ENCODE results near the gene FAM20B.

Gene FAM20B

DNA sequence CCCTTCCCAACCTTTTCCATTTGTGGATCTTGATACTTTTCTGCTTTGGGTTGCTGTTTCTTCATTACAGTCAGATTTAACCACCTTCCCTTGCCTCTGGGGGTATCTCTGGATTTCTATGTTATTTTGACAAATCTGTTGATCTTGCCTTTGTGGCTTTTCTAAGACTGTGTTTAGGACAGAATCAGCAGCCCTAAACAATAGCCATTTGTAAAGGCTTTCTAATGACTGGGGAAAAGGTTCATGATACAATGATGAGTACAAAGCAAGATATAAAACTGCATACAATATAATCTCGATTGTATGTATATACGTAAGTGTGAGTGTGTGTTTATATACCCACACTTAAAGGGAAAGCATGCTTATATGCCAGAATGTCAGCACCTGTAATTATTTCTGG, 27.8 kb downstream of the FAM20B start:
- DNase-seq = no peak

DNA sequence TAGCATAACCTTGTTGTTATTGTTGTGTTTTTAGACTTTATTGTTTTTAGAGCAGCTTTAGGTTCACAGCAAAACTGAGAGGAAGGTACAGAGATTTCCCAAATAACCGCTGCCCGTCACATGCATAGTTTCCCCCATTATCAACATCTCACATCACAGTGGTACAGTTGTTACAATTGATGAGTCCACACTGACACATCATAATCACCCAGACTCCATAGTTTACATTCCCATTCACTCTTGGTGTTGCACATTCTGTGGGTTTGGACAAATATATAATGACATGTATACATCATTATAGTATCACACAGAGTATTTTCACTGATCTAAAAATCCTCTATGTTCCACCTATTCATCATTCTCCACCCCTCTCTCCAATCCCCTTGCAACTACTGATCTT, 30.2 kb downstream of the FAM20B start:
- no peak for DNase-seq

DNA sequence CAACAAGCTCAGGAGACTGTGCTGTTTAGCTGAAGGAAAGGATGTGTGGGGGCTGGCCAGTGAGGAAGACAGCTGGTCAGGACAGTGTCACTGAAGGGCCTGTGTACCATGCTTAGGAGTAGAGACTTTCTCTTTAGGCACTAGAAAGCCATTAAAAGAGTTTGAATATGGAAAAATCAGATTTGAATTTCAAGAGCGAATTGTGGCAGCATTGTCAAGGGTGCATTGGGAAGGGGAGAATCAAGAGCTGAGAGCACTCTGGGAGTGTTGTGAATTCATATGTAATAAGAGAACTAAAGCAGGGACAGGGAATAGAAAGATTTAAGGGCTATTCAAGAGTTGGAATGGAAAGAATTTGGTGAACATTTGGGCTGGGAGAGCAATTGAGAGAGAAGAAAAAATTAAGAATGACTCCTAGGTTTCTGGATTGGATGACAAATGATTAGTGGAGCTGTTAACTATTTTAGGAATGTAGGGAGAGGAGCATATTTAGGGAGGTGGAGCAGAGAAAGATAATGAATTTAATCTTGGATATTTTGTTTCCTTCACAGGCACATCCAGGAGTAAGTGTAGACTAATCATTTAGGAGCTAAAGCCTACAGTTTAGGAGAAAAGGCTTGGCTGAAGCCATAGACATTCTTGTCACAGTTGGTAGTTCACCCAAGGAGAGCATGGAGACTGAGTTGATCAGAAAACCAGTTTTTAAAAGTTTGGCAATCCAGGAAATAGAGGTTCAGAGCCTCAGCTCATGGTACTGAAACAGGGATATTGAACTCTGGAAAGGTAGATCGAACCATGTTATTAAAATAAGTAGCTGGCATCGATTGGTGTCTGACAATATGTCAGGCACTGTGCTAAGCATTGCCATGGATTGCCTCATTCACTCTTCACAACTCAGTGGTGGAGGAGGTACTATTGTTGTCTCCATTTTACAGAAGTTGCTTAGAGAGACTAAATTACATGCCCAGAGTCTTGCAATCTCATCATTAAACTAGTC, 33.1 kb downstream of the FAM20B start:
- DNase-seq = peak; percentile 78

DNA sequence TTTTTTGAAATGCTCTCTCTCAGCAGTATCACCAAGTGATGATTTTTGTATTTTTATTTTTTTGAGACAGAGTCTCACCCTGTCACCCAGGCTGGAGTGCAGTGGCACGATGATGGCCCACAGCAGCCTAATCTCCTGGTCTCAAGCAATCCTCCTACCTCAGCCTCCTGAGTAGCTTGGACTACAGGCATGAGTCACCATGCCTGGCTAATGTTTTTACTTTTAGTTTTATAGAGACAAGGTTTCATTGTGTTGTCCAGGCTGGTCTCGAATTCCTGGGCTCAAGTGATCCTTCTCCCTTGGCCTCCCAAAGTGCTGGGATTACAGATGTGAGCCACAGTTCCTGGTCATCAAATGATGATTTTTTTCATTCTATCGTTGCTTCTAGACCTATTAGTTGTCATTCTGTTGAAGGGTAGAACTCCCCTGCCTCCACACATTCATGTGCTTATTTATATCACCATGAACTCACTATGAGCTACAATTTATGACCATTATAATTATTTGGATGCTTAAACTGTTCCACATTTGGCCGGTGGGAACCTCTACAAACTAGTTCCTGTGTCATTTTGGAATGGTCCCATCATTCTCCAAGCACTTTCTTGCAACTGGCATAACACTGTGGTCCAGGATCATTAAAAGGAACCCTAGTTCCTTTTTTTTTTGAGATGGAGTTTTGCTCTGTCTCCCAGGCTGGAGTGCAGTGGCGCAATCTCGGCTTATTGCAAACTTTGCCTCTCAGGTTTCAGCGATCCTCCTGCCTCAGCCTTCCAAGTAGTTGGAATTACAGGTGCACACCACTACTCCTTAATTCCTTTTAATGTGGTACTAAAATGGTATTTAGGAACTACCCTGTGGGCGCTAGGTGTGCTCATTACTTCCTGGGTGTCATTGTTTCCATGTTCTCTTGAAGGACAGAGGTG, 35.9 kb downstream of the FAM20B start:
- DNase-seq = no peak

DNA sequence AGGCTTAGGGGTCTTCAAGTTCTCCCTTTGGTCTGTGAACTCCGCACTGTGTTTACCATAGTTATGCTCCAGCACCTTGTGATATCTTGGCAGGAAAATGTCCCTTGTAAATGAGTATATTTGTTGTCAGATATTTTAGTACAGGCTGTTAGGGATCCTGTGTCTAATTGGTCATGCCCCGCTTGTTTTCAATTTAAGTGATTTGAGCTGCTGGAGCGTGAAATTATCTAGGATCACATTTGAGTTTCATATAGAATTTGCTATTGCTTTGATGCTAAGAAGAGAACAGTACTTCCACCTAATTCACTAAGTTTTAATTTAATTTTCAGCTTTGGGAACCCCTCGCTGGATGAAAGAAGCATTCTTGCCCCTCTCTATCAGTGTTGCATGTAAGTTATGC, 40.8 kb downstream of the FAM20B start:
- DNase-seq = no peak

DNA sequence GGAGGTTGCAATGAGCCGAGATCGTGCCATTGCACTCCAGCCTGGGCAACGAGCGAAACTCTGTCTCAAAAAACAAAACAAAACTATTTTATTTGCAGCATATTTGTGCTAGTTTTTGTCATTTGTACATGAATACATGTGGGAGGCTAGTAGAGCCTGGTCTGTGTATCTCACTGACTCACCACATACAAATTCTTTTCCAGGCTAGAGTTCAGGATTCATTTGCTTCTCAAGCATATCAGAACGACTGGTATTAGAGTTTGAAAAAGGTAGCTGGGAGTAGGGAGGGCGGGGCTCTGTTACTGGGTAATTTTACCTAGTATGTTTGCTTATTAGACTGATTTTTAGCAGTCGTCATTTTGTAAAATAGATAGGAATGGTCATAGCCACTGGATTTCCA, 51.7 kb downstream of the FAM20B start:
- no peak for DNase-seq

DNA sequence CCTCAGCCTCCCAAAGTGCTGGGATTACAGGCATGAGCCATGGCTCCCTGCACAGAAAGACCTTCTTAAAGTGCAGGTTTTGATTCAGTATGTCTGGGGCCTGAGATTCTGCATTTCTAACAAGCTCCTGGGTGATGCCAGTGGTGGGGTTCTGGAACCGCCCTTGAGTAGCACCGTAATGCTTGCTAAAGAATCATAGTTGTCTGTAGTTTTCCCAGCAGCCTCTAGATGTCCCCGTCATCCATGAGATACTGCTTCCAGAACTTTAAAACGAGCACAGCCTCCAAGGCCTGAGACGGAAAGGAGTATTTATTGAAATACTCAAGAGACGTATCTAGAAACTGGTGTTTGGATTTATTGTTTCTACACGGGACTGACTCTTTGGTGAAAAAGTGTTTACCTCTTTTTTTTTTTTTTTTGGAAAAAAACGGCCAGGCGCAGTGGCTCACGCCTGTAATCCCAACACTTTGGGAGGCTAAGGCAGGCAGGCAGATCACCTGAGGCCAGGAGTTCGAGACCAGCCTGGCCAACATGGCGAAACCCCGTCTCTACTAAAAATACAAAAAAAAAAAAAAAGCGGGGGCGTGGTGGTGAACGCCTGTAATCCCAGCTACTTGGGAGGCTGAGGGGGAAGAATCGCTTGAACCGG, 53.5 kb downstream of the FAM20B start:
- peak; percentile 89 for DNase-seq

DNA sequence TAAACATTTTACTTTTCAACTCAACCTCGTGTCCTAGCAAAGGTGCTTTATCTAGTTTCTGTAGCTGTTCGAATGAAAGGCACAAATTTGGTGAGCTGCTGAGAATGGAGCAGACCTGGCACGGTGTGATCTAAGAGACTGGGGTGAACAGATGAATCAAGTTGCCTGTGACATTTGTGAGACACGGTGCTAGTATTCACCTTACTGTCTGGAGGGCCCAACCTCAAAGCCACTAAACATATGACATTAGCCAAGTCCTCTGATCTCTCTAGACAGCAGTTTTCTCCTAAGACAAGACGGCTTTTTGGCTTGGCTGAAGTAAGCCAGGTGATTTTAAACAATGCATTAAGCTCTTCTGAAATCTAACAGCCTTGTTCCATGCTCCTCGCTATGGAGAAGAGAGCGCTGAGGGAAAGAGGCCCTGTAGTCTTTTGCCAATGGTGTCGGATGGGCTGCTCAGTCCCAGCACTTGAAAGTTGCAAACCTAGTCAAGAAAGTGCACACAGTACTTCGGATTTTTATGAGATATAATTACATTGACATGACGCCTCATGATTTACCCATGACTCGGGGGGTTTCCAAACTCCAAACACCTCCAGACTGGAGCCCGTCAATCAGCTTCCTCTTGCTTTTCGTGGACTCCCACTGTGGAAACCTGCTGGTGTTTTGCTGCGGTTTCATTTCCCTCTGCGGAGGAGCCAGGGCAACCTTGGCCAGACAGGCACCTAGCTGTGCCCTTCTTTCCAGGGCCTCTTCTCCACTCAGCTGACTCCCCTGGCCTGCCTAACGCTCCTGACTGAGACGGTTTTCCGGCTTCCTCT, 55.4 kb downstream of the FAM20B start:
- peak; percentile 69 for DNase-seq

DNA sequence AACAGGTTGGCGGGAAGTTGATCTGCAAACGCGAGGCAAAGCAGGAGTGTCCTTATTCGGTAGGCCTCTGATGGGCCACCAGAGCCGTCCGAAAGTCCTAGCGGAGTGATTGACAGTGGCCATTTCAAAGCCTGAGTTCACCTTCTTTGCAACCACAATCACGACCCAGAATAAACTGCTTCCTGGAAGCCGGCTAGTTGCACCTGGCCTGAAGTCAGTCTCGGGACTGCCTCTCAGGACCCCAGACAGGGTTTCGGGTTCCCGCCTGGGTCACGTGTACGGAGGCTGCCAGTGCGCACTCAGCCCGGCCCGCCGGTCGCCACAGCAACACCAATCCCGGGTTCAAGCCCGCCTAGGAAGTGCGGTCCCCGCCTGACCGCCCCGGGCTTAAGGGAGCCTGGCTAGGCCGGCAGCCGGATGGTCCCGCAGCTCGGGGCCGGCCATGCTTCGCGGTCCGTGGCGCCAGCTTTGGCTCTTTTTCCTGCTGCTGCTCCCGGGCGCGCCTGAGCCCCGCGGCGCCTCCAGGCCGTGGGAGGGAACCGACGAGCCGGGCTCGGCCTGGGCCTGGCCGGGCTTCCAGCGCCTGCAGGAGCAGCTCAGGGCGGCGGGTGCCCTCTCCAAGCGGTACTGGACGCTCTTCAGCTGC, 56.1 kb downstream of the FAM20B start, which contains the start of gene TOR3A:
TOR3A (plus strand) TSS at position 384 of the 646 bp plus-strand sequence; CDS start at position 443, 59 bp downstream.
- peak; percentile 95 for DNase-seq

DNA sequence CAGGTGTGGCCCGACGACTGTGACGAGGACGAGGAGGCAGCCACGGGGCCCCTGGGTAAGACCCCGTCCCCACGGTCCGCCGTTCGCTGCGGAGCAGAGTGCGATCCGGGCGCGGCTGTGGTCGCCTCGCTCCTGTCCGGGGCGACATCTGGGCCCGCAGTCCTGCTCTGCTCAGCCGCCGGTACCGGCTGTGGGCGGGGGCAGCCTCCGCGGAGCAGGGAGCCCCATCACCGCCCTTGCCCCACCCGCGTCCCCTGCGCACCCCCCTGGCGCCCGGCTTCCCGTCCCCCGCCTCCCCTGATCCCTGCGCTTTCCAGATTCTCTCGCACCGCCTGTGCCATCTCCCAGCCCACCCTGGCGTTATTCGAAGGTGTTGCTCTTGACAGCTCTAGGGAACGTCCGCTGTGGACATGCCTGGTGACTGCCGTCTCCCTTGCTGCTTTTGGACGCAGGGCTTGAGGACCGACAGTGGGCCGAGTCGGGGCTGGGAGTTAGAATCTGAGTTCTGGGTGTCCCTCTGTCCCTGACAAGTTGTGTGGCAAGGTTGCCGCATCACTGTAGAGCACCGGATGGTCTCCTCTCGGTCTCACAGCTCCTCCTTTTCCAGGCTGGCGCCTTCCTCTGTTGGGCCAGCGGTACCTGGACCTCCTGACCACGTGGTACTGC, 56.8 kb downstream of the FAM20B start:
- DNase-seq = peak; percentile 74

DNA sequence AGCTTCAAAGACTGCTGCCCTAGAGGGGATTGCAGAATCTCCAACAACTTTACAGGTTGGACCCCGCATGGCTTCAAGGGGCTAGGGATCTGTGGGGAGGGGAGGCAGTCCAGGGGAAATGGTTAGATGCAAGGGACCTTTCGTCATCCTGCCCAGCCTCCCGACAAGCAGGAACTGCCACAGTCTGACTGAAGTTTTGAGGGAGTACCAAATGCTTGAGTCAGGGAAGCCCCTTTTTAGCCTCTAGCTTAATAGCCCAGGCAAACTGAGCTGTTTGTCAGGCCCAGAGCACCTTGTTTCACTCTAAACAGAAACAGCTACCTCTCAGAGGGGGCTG, 57.3 kb downstream of the FAM20B start:
- peak; percentile 74 for DNase-seq

DNA sequence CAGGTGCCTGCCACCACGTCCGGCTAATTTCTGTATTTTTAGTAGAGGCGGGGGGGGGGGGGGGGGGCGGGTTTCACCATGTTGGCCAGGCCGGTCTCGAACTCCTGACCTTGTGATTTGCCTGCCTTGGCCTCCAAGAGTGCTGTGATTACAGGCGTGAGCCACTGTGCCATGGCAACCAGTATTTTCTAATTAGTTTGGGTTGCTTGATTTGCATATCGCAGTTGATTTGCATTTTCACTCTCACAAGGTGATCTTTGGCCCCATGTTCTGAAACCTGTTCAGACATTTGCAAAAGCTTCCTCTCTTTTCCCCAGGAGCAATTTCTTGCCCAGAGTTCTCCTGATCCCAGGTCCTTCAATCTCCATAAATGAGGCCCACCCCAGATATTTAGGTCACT, 57.8 kb downstream of the FAM20B start:
- DNase-seq = no peak

DNA sequence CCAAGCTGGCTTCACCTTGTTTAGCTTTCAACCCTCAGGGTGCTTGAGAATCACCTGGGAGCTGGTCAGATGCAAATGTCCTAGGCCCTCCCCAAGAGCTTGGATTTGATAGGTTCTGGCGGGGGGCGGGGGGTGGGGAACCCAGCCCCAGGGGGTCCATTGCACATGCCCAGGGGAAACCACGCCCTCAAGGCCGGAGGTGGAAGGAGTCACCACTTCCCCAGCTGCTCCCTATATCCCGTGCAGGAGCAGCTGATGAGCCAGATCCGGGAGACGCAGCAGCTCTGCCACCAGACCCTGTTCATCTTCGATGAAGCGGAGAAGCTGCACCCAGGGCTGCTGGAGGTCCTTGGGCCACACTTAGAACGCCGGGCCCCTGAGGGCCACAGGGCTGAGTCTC, 62.0 kb downstream of the FAM20B start:
- no peak for DNase-seq

DNA sequence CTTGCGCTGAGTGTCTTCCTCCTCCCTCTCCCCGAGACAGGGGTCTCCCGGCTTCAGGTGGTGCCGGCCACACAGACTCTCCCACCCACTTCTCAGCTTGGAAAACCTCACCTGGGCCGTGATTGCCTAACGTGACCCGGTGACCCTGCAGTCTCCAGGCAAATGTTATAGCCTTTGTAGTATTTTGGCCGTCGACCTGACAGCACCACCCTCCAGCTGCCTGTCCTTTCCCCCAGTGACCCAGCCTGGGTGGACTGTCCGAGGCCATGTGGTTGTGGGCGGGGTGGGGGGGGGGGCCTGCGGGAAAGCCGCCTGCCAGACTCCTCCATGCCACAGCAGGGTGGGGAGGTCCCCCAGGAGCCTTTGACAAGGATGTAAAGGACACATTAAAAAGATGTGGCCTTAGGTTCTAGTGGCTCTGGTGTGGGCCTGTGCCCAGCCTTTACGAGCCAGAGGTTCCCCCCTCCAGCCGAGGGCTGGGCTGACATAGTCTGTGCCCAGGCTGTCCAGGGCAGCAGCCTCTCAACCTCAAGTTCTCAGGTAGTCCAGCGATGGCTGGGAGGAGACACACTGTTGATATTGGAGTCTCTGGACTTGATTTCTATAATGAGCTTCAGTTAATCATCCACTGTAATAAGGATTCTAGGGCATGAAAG, 64.3 kb downstream of the FAM20B start:
- DNase-seq = no peak

DNA sequence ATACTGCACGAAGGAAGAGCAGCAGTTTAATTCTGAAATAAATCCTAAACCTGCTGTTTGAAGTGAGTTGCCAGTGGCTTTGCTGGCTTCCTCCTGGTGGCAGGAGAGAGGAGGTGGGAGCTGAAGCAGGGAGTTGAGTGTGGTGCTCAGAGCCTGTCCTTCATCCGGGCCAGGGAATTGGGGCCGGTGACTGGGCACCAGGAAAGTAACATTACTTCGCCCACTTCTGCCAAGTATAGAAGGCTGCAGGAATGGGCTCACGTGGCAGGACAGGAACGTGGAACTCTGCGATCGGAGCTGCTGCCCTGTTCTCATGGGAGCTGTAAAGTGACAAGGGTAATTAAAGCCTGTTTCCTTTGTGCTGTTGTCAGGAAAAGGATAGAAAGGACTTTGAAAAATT, 64.8 kb downstream of the FAM20B start:
- no peak for DNase-seq

DNA sequence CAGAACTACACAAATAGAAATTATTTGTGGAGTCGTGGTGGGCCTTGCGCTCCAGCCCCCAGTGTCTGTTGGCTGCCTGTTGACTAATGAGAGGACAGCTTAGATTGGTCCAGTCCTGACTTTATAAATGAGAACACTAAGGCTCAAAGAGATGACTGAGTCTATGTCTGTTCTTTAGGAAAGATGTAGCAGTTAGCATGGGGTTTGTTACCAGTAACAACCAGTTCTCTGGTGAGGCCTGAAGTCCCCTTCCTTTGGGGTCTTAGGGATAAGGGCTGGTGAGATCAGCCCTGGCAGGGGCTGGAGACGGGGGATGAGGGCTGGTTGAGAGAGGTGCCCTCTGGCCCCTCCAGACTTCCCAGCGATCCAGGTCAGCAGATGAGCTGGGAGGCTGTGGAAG, 65.2 kb downstream of the FAM20B start:
- DNase-seq = no peak

DNA sequence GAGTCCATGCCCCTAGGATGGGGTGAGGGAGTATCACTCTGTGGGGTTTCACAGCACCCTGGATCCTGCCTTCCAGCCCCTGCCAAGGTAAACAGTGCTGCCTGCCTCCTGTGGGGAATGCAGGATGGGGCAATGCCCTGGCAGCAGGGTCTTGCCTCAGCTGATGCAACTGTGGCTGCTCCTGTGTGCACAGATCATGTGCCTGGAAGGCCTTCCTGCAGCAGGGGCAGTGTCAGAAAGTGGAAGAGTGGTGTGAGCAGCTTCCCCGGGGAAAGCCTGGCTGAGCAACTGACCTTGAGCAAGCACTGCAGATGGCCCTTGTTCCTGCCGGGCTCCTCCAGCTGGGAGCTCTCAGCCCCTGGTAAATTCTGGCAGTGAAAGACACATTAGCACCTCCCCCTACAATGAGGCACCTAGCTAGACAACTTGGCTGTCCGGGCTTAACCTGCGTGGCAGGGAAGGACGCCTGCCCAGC, 66.0 kb downstream of the FAM20B start:
- DNase-seq = no peak

DNA sequence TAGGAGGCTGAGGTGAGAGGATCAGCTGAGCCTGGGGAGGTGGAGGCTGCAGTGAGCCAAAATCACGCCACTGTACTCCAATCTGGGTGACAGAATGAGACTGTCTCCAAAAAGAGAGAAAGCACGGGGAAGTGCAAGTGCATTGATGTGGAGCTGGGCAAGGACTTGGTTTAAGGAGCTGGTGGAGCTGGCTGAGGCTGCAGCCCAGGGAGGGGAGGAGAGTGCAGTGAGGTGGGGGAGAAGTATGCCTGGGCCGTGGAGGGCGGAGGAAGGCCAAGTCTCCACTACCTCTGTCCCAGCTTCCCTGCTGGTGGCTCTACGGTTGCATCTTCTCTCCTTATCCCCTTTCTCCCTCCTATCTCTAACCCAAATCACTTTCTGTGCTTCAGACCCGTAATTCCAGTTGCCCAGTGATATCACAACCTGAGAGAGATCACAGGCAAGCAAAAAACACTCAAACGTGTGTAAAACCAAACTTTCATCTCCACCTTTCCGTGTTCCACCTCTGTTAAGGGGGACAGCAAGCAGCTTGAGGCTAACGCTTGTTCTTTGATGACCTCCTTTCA, 67.3 kb downstream of the FAM20B start:
- no peak for DNase-seq

DNA sequence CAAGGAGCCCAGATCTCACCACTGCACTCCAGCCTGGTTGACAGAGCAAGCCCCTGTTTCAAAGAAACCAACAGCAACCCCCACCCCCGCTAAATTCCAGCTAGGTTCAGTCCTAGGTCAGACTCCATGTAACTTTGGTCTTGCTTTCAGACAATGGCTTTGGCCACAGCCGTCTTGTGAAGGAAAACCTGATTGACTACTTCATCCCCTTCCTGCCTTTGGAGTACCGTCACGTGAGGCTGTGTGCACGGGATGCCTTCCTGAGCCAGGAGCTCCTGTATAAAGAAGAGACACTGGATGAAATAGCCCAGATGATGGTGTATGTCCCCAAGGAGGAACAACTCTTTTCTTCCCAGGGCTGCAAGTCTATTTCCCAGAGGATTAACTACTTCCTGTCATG, 69.1 kb downstream of the FAM20B start:
- DNase-seq = no peak

DNA sequence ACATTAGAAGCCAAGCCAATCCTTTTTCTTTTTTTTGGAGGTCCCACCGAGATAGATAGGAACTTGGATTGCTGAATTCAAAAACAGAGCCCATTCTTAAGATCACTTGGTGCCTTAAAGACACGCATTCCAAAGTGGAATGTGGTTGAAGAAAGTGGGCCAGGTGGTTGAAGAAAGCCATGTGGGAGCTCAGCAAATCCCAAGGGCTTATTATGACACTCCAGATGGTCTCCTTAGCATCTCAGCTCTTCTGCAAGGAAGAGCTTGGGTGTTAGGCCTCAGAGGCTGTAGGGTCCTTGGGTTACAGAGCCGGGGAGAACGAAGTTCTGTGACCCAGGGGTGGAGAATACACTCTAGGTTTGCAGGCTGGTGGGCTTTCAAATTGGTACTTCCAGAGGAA, 69.7 kb downstream of the FAM20B start:
- no peak for DNase-seq

All from OCI-M1 (cell line).